ENCODE measurements around the gene SLC25A3. TPM values are rescaled to one million over a fixed set of nuclear protein-coding genes. Genes with fewer than 3 reads are reported as not detected.
"Not testable (repeated sequence)": the region's sequence is repeated elsewhere in the genome, so short reads cannot be mapped to it uniquely, and the experiment has no call there.

The SLC25A3 gene
- polyA plus RNA-seq (2013, experiment 1 of 2; ENCODE audit: insufficient read length) = 622 TPM
- polyA plus RNA-seq (2013, experiment 2 of 2; ENCODE audit: insufficient read length) = 676 TPM

DNA sequence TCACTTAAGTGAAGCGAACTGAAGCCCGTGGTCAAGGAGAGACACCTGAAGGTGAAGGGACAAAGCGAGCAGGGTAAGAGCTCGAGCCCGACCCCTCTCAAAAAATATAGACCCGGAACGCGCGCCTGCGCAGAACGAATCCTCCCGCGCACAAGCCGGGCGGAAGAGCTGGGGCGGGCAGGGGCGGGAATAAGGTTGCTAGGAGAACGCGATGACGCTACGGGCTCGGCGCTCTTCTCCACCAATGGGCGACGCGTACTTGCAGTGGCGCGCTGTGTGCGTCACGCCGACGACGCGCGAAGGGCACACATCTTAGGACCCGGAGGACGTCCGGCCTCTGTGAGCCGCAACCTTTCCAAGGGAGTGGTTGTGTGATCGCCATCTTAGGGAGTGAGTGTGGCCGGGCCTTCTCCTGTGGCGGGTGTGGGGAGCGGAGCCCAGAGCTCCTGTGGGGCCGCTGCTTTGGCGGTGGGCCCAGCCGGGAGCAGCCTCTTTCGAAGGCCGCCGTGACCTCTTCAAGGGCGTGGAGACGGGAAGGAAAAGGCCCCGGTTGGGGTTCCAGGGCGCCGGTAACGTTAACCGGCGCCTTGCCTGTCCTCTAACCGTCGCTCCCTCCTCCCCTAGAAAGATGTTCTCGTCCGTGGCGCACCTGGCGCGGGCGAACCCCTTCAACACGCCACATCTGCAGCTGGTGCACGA is at the start of gene SLC25A3:
TSS of gene SLC25A3 (plus strand) at position 336 of the 699 bp plus-strand sequence. CDS start at position 629, 293 bp downstream.
- DNase-seq = peak; percentile 98

DNA sequence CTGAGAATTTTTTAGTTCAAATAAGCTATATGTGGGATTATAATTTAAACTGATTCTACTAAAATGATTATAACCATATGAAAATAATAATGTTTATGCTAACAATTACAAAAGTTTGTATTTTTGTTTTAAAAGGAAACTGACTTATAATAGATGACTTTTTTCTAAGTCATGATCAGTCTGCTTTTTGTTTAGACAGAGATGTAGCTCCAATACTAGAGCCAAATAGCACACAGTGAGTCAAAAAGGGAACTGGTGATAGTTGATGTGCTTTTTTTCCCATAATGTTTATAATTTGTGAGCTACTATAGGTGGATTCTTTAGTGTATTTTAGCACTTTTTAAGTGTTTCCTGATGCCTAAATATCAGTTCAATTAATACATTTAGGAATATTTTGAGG is 49.8 kb upstream of the SLC25A3 start:
- no peak for DNase-seq

DNA sequence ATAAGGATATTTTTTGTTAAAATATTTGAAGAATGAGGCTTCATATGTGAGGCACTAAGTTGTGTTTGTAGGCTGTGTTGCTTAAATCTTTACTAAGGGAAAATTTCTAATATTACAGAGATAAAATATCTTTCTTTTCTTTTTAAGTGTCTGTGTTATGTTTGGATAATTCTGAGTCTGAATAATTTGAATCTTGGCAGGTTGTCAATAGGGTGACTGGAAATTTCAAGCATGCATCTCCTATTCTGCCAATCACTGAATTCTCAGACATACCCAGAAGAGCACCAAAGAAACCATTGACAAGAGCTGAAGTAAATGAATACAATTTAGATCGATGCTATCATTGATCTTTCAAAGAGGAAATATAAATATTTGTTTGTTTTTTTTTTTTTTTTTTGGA is 48.7 kb upstream of the SLC25A3 start:
- DNase-seq = peak; percentile 56

DNA sequence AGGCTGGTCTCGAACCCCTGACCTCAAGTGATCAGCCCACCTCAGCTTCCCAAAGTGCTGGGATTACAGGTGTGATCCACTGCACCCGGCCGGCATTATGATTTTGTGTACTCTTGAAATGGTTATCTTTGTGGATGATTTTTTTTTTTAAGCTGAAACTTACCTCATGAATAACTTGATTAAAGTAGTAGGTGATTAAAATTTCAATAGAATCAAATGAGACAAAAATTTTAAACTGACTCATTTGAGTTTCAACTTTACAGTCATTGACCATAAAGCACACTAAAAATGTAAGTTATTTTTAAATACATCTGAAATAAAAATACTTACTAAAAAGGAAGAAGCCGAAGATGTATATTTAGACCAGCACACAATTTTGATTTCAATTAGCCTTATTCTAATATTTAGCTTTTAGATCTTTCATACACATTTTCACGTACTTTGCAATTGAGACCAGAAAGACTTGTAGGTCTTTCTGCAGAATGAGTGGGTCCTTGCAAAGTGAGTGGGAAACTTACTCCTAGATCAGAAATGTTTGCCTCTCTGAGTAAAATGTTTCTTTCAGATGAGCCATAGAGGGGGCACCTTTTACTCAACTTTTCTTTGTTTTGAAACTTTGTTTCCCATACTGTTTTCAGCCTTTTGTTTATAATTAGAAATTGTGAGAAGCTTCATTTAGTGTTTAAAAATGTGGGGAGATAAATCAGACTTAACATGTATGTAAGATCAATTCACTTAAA is 43.9 kb upstream of the SLC25A3 start:
- DNase-seq = no peak

DNA sequence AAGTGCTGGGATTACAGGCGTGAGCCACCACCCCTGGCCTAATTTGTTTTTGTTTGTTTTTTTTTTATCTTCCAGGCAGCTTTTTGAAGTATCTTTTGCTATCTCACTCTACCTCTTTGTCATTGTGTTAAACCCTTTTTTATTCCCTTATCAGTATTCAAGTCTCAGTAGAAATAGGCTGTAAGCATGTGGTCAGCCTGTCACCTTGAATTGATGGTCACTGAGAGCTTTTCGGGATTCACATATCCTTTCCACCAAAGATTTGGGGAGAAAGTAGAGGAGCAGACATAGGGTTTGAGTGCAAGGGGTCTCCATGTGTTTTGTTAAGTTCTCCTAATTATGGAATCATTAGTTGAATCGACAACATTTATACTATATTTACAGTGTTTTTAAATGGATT is 41.7 kb upstream of the SLC25A3 start:
- no peak for DNase-seq

DNA sequence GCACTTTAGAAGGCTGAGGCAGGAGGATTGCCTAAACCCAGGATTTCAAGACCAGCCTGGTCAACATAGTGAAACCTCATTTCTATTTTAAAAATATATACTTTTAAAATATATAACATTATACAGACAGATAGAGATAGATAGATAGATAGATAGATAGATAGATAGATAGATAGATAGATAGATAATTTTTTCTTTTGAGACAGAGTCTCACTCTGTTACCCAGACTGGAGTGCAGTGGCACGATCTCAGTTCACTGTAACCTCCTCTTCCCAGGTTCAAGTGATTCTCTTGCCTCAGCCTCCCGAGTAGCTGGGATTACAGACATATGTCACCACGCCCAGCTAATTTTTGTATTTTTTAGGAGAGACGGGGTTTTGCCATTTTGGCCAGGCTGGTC is 35.4 kb upstream of the SLC25A3 start:
- DNase-seq = not testable (repeated sequence)

DNA sequence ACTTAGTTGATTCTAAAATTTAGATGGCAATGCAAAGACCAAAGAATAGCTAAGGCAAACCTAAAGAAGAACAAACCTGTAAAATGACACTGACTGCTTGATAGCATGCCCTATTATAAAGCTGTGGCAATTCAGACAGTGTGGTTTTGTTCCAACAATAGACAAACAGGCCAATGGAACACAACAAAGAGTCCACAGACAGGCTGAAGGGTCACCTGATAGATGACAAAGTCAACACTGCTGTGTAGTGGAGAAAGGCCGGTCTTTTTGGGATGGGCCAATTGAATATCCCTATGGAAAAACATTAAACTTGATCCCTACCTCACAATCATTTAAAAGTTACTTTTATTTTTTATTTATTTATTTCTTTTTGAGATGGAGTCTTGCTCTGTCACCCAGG is 33.8 kb upstream of the SLC25A3 start:
- no peak for DNase-seq

DNA sequence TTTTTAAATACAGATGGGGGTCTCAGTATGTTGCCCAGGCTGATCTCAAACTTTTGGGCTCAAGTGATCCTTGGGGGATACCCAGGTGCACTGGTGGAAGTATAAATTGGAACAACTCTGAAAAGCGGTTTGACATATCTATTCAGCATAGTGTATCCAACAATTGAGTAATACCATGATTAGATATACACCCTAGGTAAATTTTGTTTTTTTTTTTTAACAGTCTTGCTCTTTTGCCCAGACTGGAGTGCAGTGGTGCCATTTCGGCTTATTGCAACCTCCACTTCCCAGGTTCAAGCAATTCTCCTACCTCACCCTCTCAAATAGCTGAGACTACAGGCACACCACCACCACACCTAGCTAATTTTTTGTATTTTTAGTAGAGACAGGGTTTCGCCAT is 31.6 kb upstream of the SLC25A3 start:
- no peak for DNase-seq

DNA sequence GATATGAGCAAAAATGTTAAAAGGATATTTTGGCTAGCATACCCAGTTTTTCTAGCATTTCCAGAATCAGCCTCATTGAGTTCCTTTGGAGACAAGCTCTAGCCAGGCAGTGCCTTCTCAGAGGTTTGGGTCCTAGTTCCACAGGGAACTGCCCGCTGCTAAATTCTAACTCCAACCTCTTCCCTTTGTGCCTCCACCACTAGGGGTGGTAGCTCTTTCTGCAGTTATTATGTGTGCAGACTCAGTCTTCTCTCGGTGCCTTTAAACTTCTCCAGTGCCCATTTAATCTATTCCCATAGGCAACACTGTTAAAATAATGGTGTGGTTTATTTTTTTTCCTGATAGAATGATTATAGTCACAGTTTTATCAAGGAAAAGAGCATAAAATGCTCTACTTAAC is 21.5 kb upstream of the SLC25A3 start:
- no peak for DNase-seq

DNA sequence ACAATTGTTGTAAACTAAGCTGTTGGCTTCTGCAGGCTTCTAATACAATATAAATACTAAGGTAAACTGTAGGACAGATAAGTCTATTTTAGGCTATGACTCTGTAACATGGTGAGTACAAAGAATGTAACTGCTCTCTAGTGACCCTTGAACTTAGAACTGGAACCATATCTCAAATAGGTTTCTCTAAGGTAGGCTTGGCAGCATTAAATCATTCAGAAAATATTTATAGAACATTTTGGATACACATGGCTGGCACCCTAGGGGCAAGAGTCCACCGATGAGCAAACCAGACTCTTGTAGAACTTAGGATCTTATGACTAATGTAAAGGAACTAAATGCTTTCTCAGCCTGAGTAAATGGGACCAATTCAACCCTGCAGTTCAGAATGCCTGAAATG is 19.4 kb upstream of the SLC25A3 start:
- DNase-seq = no peak

DNA sequence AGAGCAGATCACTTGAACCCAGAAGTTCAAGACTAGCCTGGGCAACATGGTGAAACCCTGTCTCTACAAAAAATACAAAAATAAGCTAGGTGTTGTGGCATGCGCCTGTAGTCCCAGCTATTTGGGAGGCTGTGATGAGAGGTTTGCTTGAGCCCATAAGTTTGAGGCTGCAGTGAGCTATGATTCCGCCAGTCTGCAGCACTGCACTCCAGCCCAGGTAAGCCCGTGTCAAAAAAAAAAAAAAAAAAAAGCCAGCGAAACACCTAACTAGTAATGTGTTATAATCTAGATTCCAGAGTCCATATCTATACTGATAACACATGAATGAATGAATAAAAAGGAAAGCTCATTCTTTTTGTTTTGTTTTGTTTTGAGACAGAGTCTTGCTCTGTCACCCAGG is 18.5 kb upstream of the SLC25A3 start:
- DNase-seq = no peak

DNA sequence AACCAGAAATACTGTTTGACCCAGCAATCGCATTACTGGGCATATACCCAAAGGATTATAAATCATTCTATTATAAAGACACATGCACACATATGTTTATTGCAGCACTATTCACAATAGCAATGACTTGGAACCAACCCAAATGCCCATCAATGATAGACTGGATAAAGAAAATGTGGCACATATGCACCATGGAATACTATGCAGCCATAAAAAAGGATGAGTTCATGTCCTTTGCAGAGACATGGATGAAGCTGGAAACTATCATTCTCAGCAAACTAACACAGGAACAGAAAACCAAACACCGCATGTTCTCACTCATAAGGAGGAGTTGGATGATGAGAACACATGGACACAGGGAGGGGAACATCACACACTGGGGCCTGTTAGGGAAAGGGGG is 16.7 kb upstream of the SLC25A3 start:
- not testable (repeated sequence) for DNase-seq

DNA sequence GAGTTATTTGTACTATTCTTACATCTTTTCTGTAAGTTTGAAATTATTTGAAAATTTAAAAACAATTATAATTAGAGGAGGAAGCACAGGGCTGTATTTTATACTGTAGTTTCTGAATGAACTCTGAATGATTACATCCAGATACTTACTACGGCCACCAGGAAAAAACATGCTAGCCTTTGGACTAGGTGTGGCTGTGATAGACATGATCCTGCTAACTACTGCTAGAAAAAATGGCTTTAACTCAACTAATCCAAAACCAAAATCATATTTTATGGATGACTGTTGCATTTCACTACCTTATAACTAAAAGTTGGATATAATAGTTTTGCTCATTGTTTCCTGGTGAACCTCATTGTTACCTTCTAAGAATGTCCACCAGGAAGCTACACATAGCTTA is 15.1 kb upstream of the SLC25A3 start:
- no peak for DNase-seq

DNA sequence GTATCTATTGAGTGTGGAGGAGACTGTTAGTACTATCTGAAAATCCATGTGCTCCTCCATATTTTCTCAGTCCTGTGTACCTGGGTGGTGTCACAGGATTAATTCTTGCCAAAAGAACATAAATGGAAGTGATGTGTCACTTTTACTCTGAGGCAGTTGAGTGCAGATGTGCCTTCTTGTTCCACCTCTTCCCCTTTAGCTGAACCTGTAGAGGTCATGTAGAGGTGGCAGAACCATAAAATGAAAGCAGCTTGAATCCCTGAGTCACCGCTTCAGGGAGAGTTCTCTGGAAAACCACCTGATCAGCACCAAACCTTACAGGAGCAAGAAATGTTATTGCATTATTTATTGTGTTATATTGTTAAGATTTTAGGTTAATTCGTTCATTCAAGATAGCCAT is 14.7 kb upstream of the SLC25A3 start:
- no peak for DNase-seq

DNA sequence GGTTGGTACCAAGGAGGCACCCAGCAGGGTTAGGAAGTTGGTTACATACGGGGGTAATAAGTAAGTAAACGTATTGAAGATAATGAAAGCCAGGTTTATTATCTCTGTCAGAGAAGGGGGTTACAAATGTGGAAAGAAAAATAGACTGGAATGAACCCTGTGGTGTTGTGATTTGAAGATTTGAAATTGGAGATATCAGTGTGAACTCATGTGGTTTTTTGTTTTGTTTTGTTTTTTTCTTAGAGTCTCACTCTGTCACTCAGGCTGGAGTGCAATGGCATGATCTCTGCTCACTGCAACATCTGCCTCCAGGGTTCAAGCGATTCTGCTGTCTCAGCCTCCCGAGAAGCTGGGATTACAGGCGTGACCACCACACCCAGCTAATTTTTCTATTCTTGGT is 14.1 kb upstream of the SLC25A3 start:
- DNase-seq = no peak

DNA sequence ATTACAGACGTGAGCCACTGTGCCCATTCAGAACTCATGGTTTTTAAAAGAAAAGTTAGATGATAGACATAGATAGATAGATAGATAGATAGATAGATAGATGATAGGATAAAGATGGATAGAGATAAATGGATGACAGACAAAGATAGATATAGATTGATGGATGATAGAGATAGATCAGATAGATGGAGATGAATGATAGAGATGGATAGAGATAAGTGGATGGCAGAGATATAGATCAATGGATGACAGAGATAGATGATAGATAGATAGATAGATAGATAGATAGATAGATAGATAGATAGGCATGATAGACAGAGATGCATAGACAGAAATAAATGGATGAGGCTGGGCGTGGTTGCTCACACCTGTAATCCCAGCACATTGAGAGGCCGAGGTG is 13.7 kb upstream of the SLC25A3 start:
- DNase-seq = no peak

DNA sequence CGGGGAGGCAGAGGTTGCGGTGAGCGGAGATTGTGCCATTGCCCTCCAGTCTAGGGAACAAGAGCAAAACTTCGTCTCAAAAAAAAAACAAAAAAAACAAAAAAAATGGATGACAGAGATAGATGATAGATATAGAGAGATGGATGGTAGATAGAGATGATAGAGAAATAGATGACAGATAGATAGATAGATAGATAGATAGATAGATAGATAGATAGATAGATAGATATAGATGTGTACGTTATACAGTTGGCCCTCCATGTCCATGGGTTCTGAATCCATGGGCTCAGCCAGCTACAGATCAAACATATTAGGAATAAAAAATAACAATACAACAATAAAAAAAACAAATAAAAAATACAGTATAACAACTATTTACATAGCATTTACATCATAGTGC is 12.8 kb upstream of the SLC25A3 start:
- no peak for DNase-seq

DNA sequence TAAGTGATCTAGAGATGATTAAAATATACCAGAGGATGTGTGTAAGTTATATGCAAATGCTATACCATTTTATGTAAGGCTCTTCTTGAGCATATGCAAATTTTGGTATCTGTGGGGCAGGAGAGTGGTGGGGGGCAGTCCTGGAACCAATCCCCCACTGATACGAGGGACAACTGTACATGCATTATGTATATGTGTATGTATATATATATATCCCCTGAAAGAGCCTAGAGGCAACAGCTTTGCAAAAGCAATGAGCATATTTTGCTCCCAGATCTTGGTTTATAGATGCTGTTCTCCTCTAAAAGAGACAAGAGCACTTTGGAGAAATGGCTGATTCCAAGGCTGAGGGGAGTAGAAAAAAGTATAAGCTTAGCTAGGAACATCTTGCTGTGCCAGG is 12.4 kb upstream of the SLC25A3 start:
- no peak for DNase-seq

DNA sequence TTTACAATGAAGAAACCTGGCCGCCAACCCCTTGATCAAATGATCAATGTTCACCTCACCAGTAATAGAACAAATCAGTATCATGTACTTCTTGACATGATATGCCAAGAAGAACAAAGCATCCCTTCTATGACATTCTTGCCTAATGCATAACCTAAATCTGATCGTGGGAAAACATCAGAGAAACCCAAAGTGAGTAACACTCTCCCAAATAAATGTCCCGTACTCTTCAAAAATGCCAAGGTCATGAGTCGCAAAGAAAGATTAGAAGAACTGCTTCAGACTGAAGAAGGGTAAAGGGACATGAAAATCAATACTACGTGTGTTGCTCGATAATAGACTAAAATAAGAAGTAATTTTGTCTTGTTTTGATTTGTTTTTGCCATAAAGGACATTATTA is 11.4 kb upstream of the SLC25A3 start:
- DNase-seq = peak; percentile 46

DNA sequence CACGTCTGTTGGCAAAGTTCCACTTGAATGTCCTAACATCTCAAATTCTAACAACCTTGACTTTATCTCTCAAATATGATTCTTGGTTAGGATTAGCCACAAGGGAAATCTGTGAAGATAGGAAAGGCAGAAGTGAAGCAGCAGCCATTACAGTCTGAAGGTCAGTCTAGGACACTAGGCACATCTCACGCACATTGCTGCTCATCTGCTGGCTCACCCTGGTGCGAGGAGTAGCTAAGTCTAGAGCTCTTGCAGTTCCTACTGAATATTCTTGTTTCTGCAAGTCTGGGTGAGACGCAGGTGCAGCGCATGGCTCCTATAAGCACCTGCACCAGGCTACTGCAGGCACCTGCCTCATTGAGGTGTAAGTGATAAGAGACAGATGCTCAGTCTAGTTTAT is 6.4 kb upstream of the SLC25A3 start:
- DNase-seq = no peak

DNA sequence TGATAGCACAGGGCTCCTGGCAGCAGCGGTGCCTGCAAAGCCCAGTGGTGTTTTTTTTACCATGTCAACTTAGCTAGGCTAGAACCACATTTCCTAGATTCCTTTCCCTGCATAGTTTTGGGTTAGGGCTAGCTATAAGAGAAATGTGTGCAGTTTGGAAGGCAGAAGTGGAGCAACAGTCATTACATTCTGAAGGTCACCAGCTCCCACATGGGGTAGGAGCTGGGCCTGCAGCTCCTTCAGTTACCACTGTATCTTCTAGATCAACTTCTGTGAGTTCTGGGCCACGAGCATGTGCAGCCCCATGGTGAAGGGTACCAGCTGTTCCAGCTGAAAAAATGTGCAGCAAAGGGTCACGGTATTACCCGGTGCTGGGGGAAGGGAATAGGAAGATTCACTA is 2.3 kb upstream of the SLC25A3 start:
- no peak for DNase-seq

DNA sequence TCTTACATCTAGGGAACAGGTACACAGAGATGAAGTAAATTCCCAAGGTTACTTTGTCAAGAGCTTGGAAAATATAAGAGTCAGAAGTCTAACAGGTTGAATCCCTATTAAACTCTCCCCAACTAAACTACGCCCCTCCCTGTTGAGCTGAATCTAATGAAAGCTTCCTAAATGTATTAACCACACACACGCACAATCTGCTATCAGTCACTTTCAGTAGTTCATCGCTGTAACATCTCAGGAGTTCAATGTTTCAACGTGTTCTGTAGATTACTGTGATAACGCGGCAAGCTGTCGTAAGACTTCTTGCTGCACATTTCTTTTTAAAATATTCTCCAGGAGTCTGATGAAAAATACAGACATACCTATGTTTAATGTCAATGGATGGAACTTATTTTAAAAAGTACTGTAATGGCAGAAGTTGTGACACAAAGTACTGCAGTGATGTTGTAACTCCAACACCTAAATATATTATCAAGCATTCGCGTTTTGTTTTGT is 612 bp upstream of the SLC25A3 start:
- no peak for DNase-seq

DNA sequence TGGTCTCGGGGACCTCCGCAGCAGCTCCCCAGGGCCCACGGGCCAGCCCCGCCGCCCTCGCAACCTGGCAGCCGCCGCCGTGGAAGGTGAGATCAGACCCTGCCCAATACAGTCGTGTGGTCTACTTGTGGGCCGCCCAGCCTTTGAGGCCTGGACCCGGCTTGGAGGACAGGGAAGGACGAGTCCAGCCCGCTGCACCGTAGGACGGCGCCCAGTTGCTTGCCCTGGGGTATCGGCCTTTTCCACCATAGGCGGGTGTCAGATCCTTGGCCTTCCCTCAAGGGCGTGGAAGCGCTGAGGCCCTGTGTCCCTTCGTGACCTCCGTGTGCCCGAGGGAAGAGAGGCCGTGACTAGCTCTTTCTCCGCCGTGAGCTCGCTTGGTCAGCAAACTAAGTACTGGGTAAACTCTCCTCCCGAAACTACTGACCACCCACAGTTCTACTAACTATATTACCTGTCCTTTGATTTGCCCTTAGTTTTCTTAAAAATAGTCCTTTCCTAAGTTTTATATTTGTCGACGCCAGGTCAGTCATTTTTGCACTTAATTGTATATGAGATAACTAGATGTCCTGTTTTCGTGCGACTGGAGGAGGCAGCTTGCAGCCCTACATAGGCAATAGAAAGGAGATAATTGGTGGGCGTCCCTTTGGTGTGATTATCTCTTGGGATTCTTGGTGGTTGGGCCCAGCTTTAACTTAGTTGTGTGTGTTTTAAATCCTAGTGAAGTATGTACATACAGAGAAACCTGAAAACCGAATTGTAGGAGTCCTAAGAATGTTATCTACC is 757 bp downstream of the SLC25A3 start:
- no peak for DNase-seq
